NCI-H2227 treated with DMSO at 0.1 percent for 48 hours (cell line): Measurements from ENCODE around the gene LHX3.

Experiments
- DNase-seq: peaks from one replicate; lab custom pipeline; 2025; lab: John Stamatoyannopoulos, UW

The LHX3 gene

GRCh38 chr9:136207616-136208015, 2.7 kb upstream of the LHX3 start:
- DNase-seq = no peak

- DNase-seq = no peak
Observed at GRCh38 chr9:136206602-136207275, 1.8 kb upstream of the LHX3 start.

- no peak for DNase-seq
Observed at GRCh38 chr9:136205707-136205992, 722 bp upstream of the LHX3 start.

GRCh38 chr9:136204145-136204805, 653 bp downstream of the LHX3 start:
- DNase-seq = no peak

GRCh38 chr9:136203408-136204144, 1.4 kb downstream of the LHX3 start:
- DNase-seq = no peak

GRCh38 chr9:136202454-136203407, 2.2 kb downstream of the LHX3 start:
- DNase-seq = no peak

- no peak for DNase-seq
Observed at GRCh38 chr9:136201609-136202453, 3.1 kb downstream of the LHX3 start.

GRCh38 chr9:136201174-136201573, 3.8 kb downstream of the LHX3 start:
- no peak for DNase-seq

GRCh38 chr9:136200424-136200823, 4.5 kb downstream of the LHX3 start:
- no peak for DNase-seq

- no peak for DNase-seq
Observed at GRCh38 chr9:136199391-136200288, 5.3 kb downstream of the LHX3 start.

- no peak for DNase-seq
Observed at GRCh38 chr9:136198605-136199083, 6.3 kb downstream of the LHX3 start.

GRCh38 chr9:136197930-136198604, 6.9 kb downstream of the LHX3 start:
- no peak for DNase-seq

GRCh38 chr9:136197084-136197875, 7.6 kb downstream of the LHX3 start:
- DNase-seq = no peak

- no peak for DNase-seq
Observed at GRCh38 chr9:136196404-136197083, 8.4 kb downstream of the LHX3 start.

GRCh38 chr9:136194540-136194939, 10.4 kb downstream of the LHX3 start:
- DNase-seq = no peak

GRCh38 chr9:136193891-136194279, 11.0 kb downstream of the LHX3 start:
- no peak for DNase-seq

GRCh38 chr9:136193127-136193890, 11.6 kb downstream of the LHX3 start:
- no peak for DNase-seq
